Karpas-422 (cell line): ENCODE data around the gene CAMK2A. TPM values are rescaled to one million over a fixed set of nuclear protein-coding genes. Genes with fewer than 3 reads are reported as not detected.

ENCODE experiments used
- DNase-seq: peaks from one replicate; pipeline ENCODE4 v3.0.0-alpha.2; 2015
- H2AFZ ChIP-seq: fragments of 200-600 bp; sonication (generic); 2 replicates; pipeline ENCODE4 v1.6.1; 2014; ENCODE audit warnings: antibody characterized with exemption, low read length, mixed read lengths
- H3K27ac ChIP-seq: fragments of 200-600 bp; sonication (generic); 2 replicates; pipeline ENCODE4 v1.5.1; 2014; ENCODE audit warnings: mild to moderate bottlenecking, low read length, moderate library complexity
- H3K27me3 ChIP-seq: fragments of 200-600 bp; sonication (generic); 2 replicates; pipeline ENCODE4 v1.6.1; 2014; ENCODE audit warnings: low read length, mixed read lengths
- H3K36me3 ChIP-seq: fragments of 200-600 bp; sonication (generic); 2 replicates; pipeline ENCODE4 v1.6.1; 2014; ENCODE audit warnings: low read length, mixed read lengths; ENCODE audit not compliant: insufficient read depth
- H3K4me1 ChIP-seq: fragments of 200-600 bp; sonication (generic); 2 replicates; pipeline ENCODE4 v1.6.1; 2014; ENCODE audit warnings: mild to moderate bottlenecking, low read length, mixed read lengths
- H3K4me2 ChIP-seq: fragments of 200-600 bp; sonication (generic); 2 replicates; pipeline ENCODE4 v1.6.1; 2014; ENCODE audit warnings: low read length, low read depth, mild to moderate bottlenecking; ENCODE audit not compliant: poor library complexity, severe bottlenecking
- H3K4me3 ChIP-seq: fragments of 200-600 bp; sonication (generic); 2 replicates; pipeline ENCODE4 v1.5.1; 2014; ENCODE audit warnings: mild to moderate bottlenecking, antibody characterized with exemption, low read length, mixed read lengths
- H3K79me2 ChIP-seq: fragments of 200-600 bp; sonication (generic); 2 replicates; pipeline ENCODE4 v1.6.1; 2014; ENCODE audit warnings: mild to moderate bottlenecking, low read length, mixed read lengths
- H3K9ac ChIP-seq: fragments of 200-600 bp; sonication (generic); 2 replicates; pipeline ENCODE4 v1.6.0; 2014; ENCODE audit warnings: low read length
- H3K9me2 ChIP-seq: fragments of 200-600 bp; sonication (generic), shearing (Covaris generic); replicated peaks from 2 replicates; pipeline ENCODE4 v1.6.0; 2014; ENCODE audit warnings: mild to moderate bottlenecking, low read length, moderate library complexity; ENCODE audit not compliant: insufficient read depth
- H3K9me3 ChIP-seq: fragments of 300-700, 200-600 bp; sonication (generic); 2 replicates; pipeline ENCODE4 v1.6.1; 2014; ENCODE audit warnings: low read length, mixed read lengths
- H4K20me1 ChIP-seq: fragments of 200-600 bp; sonication (generic); 2 replicates; pipeline ENCODE4 v1.6.1; 2014; ENCODE audit warnings: mild to moderate bottlenecking, antibody characterized with exemption, low read length, low read depth; ENCODE audit not compliant: insufficient read depth
- total RNA-seq: library from RNA; depleted of rRNA; stranded (reverse); fragments of >200 nt; shearing (Covaris generic); gene quantifications from 2 replicates; pipeline ENCODE4 v1.2.3, GENCODE V29; 2014; ENCODE audit warnings: low replicate concordance

The CAMK2A gene
- total RNA-seq, 1 experiment from 2014 or later: not detected

- no peaks in the 10 kb centered on the region for H3K27me3 ChIP-seq
- H4K20me1 ChIP-seq: no peaks in the 10 kb centered on the region
- H3K36me3 ChIP-seq: no peaks in the 10 kb centered on the region
- H3K9ac ChIP-seq: no peak overlapping the region
- H2AFZ ChIP-seq: no peak overlapping the region
- DNase-seq: no peak
- H3K9me3 ChIP-seq: no peaks in the 10 kb centered on the region
- no peaks in the 10 kb centered on the region for H3K79me2 ChIP-seq
- no peak overlapping the region for H3K4me2 ChIP-seq
- H3K9me2 ChIP-seq: no peaks in the 10 kb centered on the region
- H3K27ac ChIP-seq: no peak overlapping the region
- H3K4me3 ChIP-seq: no peak overlapping the region
- H3K4me1 ChIP-seq: no peaks in the 10 kb centered on the region
Measured at GRCh38 chr5:150327139-150327538, 37.6 kb upstream of the CAMK2A start.

- H3K36me3 ChIP-seq: no peaks in the 10 kb centered on the region
- DNase-seq: no peak
- H3K79me2 ChIP-seq: no peaks in the 10 kb centered on the region
- no peaks in the 10 kb centered on the region for H4K20me1 ChIP-seq
- no peak overlapping the region for H2AFZ ChIP-seq
- no peaks in the 10 kb centered on the region for H3K9me2 ChIP-seq
- H3K9me3 ChIP-seq: no peaks in the 10 kb centered on the region
- no peaks in the 10 kb centered on the region for H3K4me1 ChIP-seq
- H3K9ac ChIP-seq: no peak overlapping the region
- H3K4me2 ChIP-seq: no peak overlapping the region
- no peaks in the 10 kb centered on the region for H3K27me3 ChIP-seq
- H3K27ac ChIP-seq: no peak overlapping the region
- no peak overlapping the region for H3K4me3 ChIP-seq
Measured at GRCh38 chr5:150326707-150327106, 37.1 kb upstream of the CAMK2A start.

- H3K9me2 ChIP-seq: no peaks in the 10 kb centered on the region
- no peak overlapping the region for H2AFZ ChIP-seq
- no peak for DNase-seq
- H3K79me2 ChIP-seq: no peaks in the 10 kb centered on the region
- H3K9me3 ChIP-seq: no peaks in the 10 kb centered on the region
- no peaks in the 10 kb centered on the region for H4K20me1 ChIP-seq
- H3K9ac ChIP-seq: no peak overlapping the region
- no peaks in the 10 kb centered on the region for H3K36me3 ChIP-seq
- H3K4me2 ChIP-seq: no peak overlapping the region
- no peaks in the 10 kb centered on the region for H3K4me1 ChIP-seq
- no peak overlapping the region for H3K4me3 ChIP-seq
- H3K27me3 ChIP-seq: no peaks in the 10 kb centered on the region
- no peak overlapping the region for H3K27ac ChIP-seq
Measured at GRCh38 chr5:150325426-150325825, 35.9 kb upstream of the CAMK2A start.

GRCh38 chr5:150323819-150324218 lies 34.2 kb upstream of the CAMK2A start:
- Histone ChIP-seq H3K27ac (no peak overlapping the region), H3K4me1 (no peaks in the 10 kb centered on the region), H4K20me1 (no peaks in the 10 kb centered on the region), H3K9me3 (no peaks in the 10 kb centered on the region), H3K9ac (no peak overlapping the region), H2AFZ (no peak overlapping the region), H3K4me2 (no peak overlapping the region), H3K27me3 (no peaks in the 10 kb centered on the region), H3K9me2 (no peaks in the 10 kb centered on the region), H3K79me2 (no peaks in the 10 kb centered on the region), H3K36me3 (no peaks in the 10 kb centered on the region), H3K4me3 (no peak overlapping the region)
- DNase-seq: no peak

- no peak overlapping the region for H2AFZ ChIP-seq
- no peaks in the 10 kb centered on the region for H4K20me1 ChIP-seq
- H3K27me3 ChIP-seq: no peaks in the 10 kb centered on the region
- H3K9ac ChIP-seq: no peak overlapping the region
- H3K36me3 ChIP-seq: no peaks in the 10 kb centered on the region
- no peaks in the 10 kb centered on the region for H3K79me2 ChIP-seq
- no peaks in the 10 kb centered on the region for H3K4me1 ChIP-seq
- no peak overlapping the region for H3K27ac ChIP-seq
- H3K9me2 ChIP-seq: no peaks in the 10 kb centered on the region
- H3K4me3 ChIP-seq: no peak overlapping the region
- H3K9me3 ChIP-seq: no peaks in the 10 kb centered on the region
- no peak overlapping the region for H3K4me2 ChIP-seq
- DNase-seq: no peak
Measured at GRCh38 chr5:150323092-150323491, 33.5 kb upstream of the CAMK2A start.

- Histone ChIP-seq H3K4me2 (no peak overlapping the region), H3K27ac (no peak overlapping the region), H3K4me1 (no peaks in the 10 kb centered on the region), H2AFZ (no peak overlapping the region), H3K9ac (no peak overlapping the region), H3K27me3 (no peaks in the 10 kb centered on the region), H3K36me3 (no peaks in the 10 kb centered on the region), H3K9me2 (no peaks in the 10 kb centered on the region), H3K4me3 (no peak overlapping the region), H4K20me1 (no peaks in the 10 kb centered on the region), H3K79me2 (no peaks in the 10 kb centered on the region), H3K9me3 (no peaks in the 10 kb centered on the region)
- no peak for DNase-seq
Measured at GRCh38 chr5:150322202-150322601, 32.6 kb upstream of the CAMK2A start.

GRCh38 chr5:150321784-150322183 lies 32.2 kb upstream of the CAMK2A start:
- Histone ChIP-seq H2AFZ (no peak overlapping the region), H3K27me3 (no peaks in the 10 kb centered on the region), H3K4me1 (no peaks in the 10 kb centered on the region), H3K36me3 (no peaks in the 10 kb centered on the region), H3K9me2 (no peaks in the 10 kb centered on the region), H3K4me2 (no peak overlapping the region), H3K9ac (no peak overlapping the region), H3K27ac (no peak overlapping the region), H3K9me3 (no peaks in the 10 kb centered on the region), H3K4me3 (no peak overlapping the region), H4K20me1 (no peaks in the 10 kb centered on the region), H3K79me2 (no peaks in the 10 kb centered on the region)
- no peak for DNase-seq

GRCh38 chr5:150321211-150321610 lies 31.6 kb upstream of the CAMK2A start:
- H3K4me3 ChIP-seq: no peak overlapping the region
- DNase-seq: no peak
- H3K27ac ChIP-seq: no peak overlapping the region
- H4K20me1 ChIP-seq: no peaks in the 10 kb centered on the region
- no peaks in the 10 kb centered on the region for H3K36me3 ChIP-seq
- no peak overlapping the region for H3K4me2 ChIP-seq
- no peaks in the 10 kb centered on the region for H3K79me2 ChIP-seq
- H3K4me1 ChIP-seq: no peaks in the 10 kb centered on the region
- no peaks in the 10 kb centered on the region for H3K9me3 ChIP-seq
- no peak overlapping the region for H2AFZ ChIP-seq
- H3K9ac ChIP-seq: no peak overlapping the region
- no peaks in the 10 kb centered on the region for H3K27me3 ChIP-seq
- no peaks in the 10 kb centered on the region for H3K9me2 ChIP-seq

- no peaks in the 10 kb centered on the region for H3K9me3 ChIP-seq
- DNase-seq: no peak
- H3K79me2 ChIP-seq: no peaks in the 10 kb centered on the region
- H3K9me2 ChIP-seq: no peaks in the 10 kb centered on the region
- H3K4me1 ChIP-seq: no peaks in the 10 kb centered on the region
- no peaks in the 10 kb centered on the region for H4K20me1 ChIP-seq
- H2AFZ ChIP-seq: no peak overlapping the region
- no peak overlapping the region for H3K27ac ChIP-seq
- H3K36me3 ChIP-seq: no peaks in the 10 kb centered on the region
- no peak overlapping the region for H3K4me3 ChIP-seq
- no peak overlapping the region for H3K9ac ChIP-seq
- no peak overlapping the region for H3K4me2 ChIP-seq
- no peaks in the 10 kb centered on the region for H3K27me3 ChIP-seq
Measured at GRCh38 chr5:150320044-150320613, 30.6 kb upstream of the CAMK2A start.
